ENCODE data around the gene SNCAIP. TPM values are rescaled to one million over a fixed set of nuclear protein-coding genes. Genes with fewer than 3 reads are reported as not detected.

SNCAIP gene
- polyA plus RNA-seq, 1 experiment: 1.5 TPM

- POLR2A ChIA-PET: no interaction called here
- no peak overlapping the region for H3K4me3 ChIP-seq (ENCODE audit: low read depth, low read length)
- CTCF ChIA-PET: interaction anchor here (3.7 kb wide), 1 partner anchor 10 kb away, joined by 12 read pairs; no protein-coding TSS in a partner anchor
- H3K36me3 ChIP-seq (ENCODE audit: control insufficient read depth, insufficient read depth, low read length): no peaks in the 10 kb centered on the region
- H3K27me3 ChIP-seq (ENCODE audit: control insufficient read depth, insufficient read depth, low read length): no peaks in the 10 kb centered on the region
- no peak for TF ChIP-seq CTCF (IDR thresholded peaks at IDR 0.05; ENCODE audit: insufficient read depth, low read depth, low read length)
- DNase-seq (ENCODE audit: low read depth): no peak
Observed at GRCh38 chr5:122405751-122406150, 93.7 kb downstream of the SNCAIP start.

GRCh38 chr5:122406181-122406580 lies 94.1 kb downstream of the SNCAIP start:
- CTCF ChIA-PET: interaction anchor here (3.7 kb wide), 1 partner anchor 10 kb away, joined by 12 read pairs; no protein-coding TSS in a partner anchor
- Histone ChIP-seq H3K4me3 (ENCODE audit: low read depth, low read length) (no peak overlapping the region), H3K36me3 (ENCODE audit: control insufficient read depth, insufficient read depth, low read length) (no peaks in the 10 kb centered on the region), H3K27me3 (ENCODE audit: control insufficient read depth, insufficient read depth, low read length) (no peaks in the 10 kb centered on the region)
- POLR2A ChIA-PET: no interaction called here
- TF ChIP-seq CTCF (IDR thresholded peaks at IDR 0.05; ENCODE audit: insufficient read depth, low read depth, low read length): no peak
- DNase-seq (ENCODE audit: low read depth): no peak

GRCh38 chr5:122408592-122409224 lies 96.7 kb downstream of the SNCAIP start:
- Histone ChIP-seq H3K36me3 (ENCODE audit: control insufficient read depth, insufficient read depth, low read length) (no peaks in the 10 kb centered on the region), H3K4me3 (ENCODE audit: low read depth, low read length) (no peak overlapping the region), H3K27me3 (ENCODE audit: control insufficient read depth, insufficient read depth, low read length) (no peaks in the 10 kb centered on the region)
- no peak for TF ChIP-seq CTCF (IDR thresholded peaks at IDR 0.05; ENCODE audit: insufficient read depth, low read depth, low read length)
- POLR2A ChIA-PET: no interaction called here
- no peak for DNase-seq (ENCODE audit: low read depth)
- CTCF ChIA-PET: no interaction called here

- no peak for DNase-seq (ENCODE audit: low read depth)
- POLR2A ChIA-PET: no interaction called here
- Histone ChIP-seq H3K27me3 (ENCODE audit: control insufficient read depth, insufficient read depth, low read length) (no peaks in the 10 kb centered on the region), H3K36me3 (ENCODE audit: control insufficient read depth, insufficient read depth, low read length) (no peaks in the 10 kb centered on the region), H3K4me3 (ENCODE audit: low read depth, low read length) (no peak overlapping the region)
- TF ChIP-seq CTCF (IDR thresholded peaks at IDR 0.05; ENCODE audit: insufficient read depth, low read depth, low read length): no peak
- CTCF ChIA-PET: interaction anchor here (1.5 to 1.7 kb wide), 2 partner anchors 9 to 217 kb away, joined by 6 to 13 read pairs; no protein-coding TSS in a partner anchor
Observed at GRCh38 chr5:122412966-122413365, 100.9 kb downstream of the SNCAIP start.

GRCh38 chr5:122413722-122414121 lies 101.7 kb downstream of the SNCAIP start:
- POLR2A ChIA-PET: no interaction called here
- Histone ChIP-seq H3K27me3 (ENCODE audit: control insufficient read depth, insufficient read depth, low read length) (no peaks in the 10 kb centered on the region), H3K36me3 (ENCODE audit: control insufficient read depth, insufficient read depth, low read length) (no peaks in the 10 kb centered on the region), H3K4me3 (ENCODE audit: low read depth, low read length) (no peak overlapping the region)
- TF ChIP-seq CTCF (IDR thresholded peaks at IDR 0.05; ENCODE audit: insufficient read depth, low read depth, low read length): no peak
- CTCF ChIA-PET: interaction anchor here (1.5 to 1.7 kb wide), 2 partner anchors 10 to 218 kb away, joined by 6 to 13 read pairs; no protein-coding TSS in a partner anchor
- DNase-seq (ENCODE audit: low read depth): no peak

All from BJ (cell line).